HG02759 (cell line): ENCODE measurements around the gene SPTB.

Experiments
- ATAC-seq: cut with Tn5 transposase; IDR thresholded peaks from one replicate; pipeline ENCODE4 v1.9.1; 2021; ENCODE audit warnings: mild to moderate bottlenecking, moderate library complexity; ENCODE audit not compliant: unreplicated experiment

SPTB gene

GRCh38 chr14:64855721-64856528, 23.8 kb downstream of the SPTB start:
- no peak for ATAC-seq

GRCh38 chr14:64850369-64851137, 29.2 kb downstream of the SPTB start:
- no peak for ATAC-seq

GRCh38 chr14:64849940-64850339, 29.8 kb downstream of the SPTB start:
- ATAC-seq: no peak

- no peak for ATAC-seq
Measured at GRCh38 chr14:64848239-64848638, 31.5 kb downstream of the SPTB start.

- ATAC-seq: no peak
Measured at GRCh38 chr14:64846319-64846718, 33.4 kb downstream of the SPTB start.

- ATAC-seq: no peak
Measured at GRCh38 chr14:64845878-64846277, 33.8 kb downstream of the SPTB start.

GRCh38 chr14:64844969-64845536, 34.7 kb downstream of the SPTB start:
- ATAC-seq: no peak

- no peak for ATAC-seq
Measured at GRCh38 chr14:64844272-64844671, 35.4 kb downstream of the SPTB start.

- ATAC-seq: no peak
Measured at GRCh38 chr14:64843548-64843947, 36.2 kb downstream of the SPTB start.

- ATAC-seq: no peak
Measured at GRCh38 chr14:64841772-64842750, 37.6 kb downstream of the SPTB start.

GRCh38 chr14:64841121-64841651, 38.5 kb downstream of the SPTB start:
- no peak for ATAC-seq

GRCh38 chr14:64838656-64839055, 41.1 kb downstream of the SPTB start:
- ATAC-seq: no peak

GRCh38 chr14:64835431-64835830, 44.3 kb downstream of the SPTB start:
- ATAC-seq: no peak

GRCh38 chr14:64834965-64835364, 44.7 kb downstream of the SPTB start:
- no peak for ATAC-seq

GRCh38 chr14:64831419-64831818, 48.3 kb downstream of the SPTB start:
- ATAC-seq: no peak

GRCh38 chr14:64830961-64831360, 48.7 kb downstream of the SPTB start:
- ATAC-seq: no peak

GRCh38 chr14:64828071-64828470, 51.6 kb downstream of the SPTB start:
- ATAC-seq: no peak

GRCh38 chr14:64826845-64827244, 52.9 kb downstream of the SPTB start:
- no peak for ATAC-seq

GRCh38 chr14:64826333-64826732, 53.4 kb downstream of the SPTB start:
- ATAC-seq: no peak

- no peak for ATAC-seq
Measured at GRCh38 chr14:64825509-64825908, 54.2 kb downstream of the SPTB start.
